LNCaP clone FGC (cell line): ENCODE data around the gene AXL.

Experiments used
- DNase-seq: peaks from one replicate; pipeline ENCODE4 v3.0.0-alpha.2; 2011; ENCODE audit warnings: low read depth
- H3K4me3 ChIP-seq: 2 replicates; pipeline ENCODE4 v1.5.1; 2011; ENCODE audit warnings: mild to moderate bottlenecking, low read depth, low read length, control low read depth
- CTCF ChIP-seq: IDR thresholded peaks from 2 replicates; pipeline ENCODE4 v1.5.1; 2012; ENCODE audit warnings: mild to moderate bottlenecking; ENCODE audit not compliant: control insufficient read depth, insufficient read depth; ENCODE audit errors: extremely low read depth

AXL gene

GRCh38 chr19:41264581-41265394 lies 45.8 kb downstream of the AXL start:
- peak overlapping the region; percentile 70 for H3K4me3 ChIP-seq
- no peak for DNase-seq
- TF ChIP-seq CTCF = no peak

- DNase-seq = no peak
- TF ChIP-seq CTCF = no peak
- H3K4me3 ChIP-seq = peak overlapping the region; percentile 70
Measured at GRCh38 chr19:41265395-41266153, 46.6 kb downstream of the AXL start.

- H3K4me3 ChIP-seq = no peak overlapping the region
- no peak for TF ChIP-seq CTCF
- DNase-seq = no peak
Measured at GRCh38 chr19:41269055-41269454, 50.0 kb downstream of the AXL start.

GRCh38 chr19:41269571-41269970 lies 50.5 kb downstream of the AXL start:
- no peak for TF ChIP-seq CTCF
- DNase-seq = no peak

GRCh38 chr19:41273076-41273475 lies 54.1 kb downstream of the AXL start:
- TF ChIP-seq CTCF = no peak
- DNase-seq = no peak
- no peak overlapping the region for H3K4me3 ChIP-seq

More at GRCh38 chr19:41269571-41269970, 50.5 kb downstream of the AXL start:
- H3K4me3 ChIP-seq = no peak overlapping the region

- no peak for TF ChIP-seq CTCF
Measured at GRCh38 chr19:41274802-41275201, 55.8 kb downstream of the AXL start.

More at GRCh38 chr19:41274802-41275201, 55.8 kb downstream of the AXL start:
- DNase-seq = no peak
- H3K4me3 ChIP-seq = no peak overlapping the region
